Measurements from ENCODE around the gene RPL37.

- TF ChIP-seq CTCF (IDR thresholded peaks at IDR 0.05) (no peak), POLR2A (IDR thresholded peaks at IDR 0.05) (no peak), POLR2AphosphoS5 (IDR thresholded peaks at IDR 0.05) (no peak)
Observed at GRCh38 chr5:40778133-40778532, 56.9 kb downstream of the RPL37 start.
